Upper lobe of right lung (tissue), 1 donor: ENCODE measurements around the gene ENOX1. TPM values are rescaled to one million over a fixed set of nuclear protein-coding genes. Genes with fewer than 3 reads are reported as not detected.

Experiments
- ATAC-seq: fragments of 200-7000 bp; cut with Tn5 transposase; one replicate; pipeline ENCODE4 v1.9.1; 2020; ENCODE audit warnings: mild to moderate bottlenecking, moderate library complexity
- DNase-seq: peaks from one replicate; pipeline ENCODE4 v3.0.0-alpha.2; 2020
- H3K27ac ChIP-seq: fragments of 200-600 bp; one replicate; pipeline ENCODE4 v1.8.0; 2022
- H3K27me3 ChIP-seq: fragments of 200-600 bp; one replicate; pipeline ENCODE4 v1.8.0; 2022; ENCODE audit warnings: mild to moderate bottlenecking
- H3K36me3 ChIP-seq: fragments of 200-600 bp; one replicate; pipeline ENCODE4 v1.8.0; 2022
- H3K4me1 ChIP-seq: fragments of 200-600 bp; one replicate; pipeline ENCODE4 v1.8.0; 2022
- H3K4me3 ChIP-seq: fragments of 200-600 bp; one replicate; pipeline ENCODE4 v1.8.0; 2022; ENCODE audit warnings: mild to moderate bottlenecking
- H3K9me3 ChIP-seq: fragments of 200-600 bp; one replicate; pipeline ENCODE4 v1.8.0; 2022
- intact Hi-C: fragments of 100-400 bp; cut with DNase I; formaldehyde crosslinking; loops from one replicate; pipeline ENCODE4 v1.11.0; 2022
- total RNA-seq: library from RNA; stranded (reverse); fragmentation: NEBNext Ultra II Directional; extraction: Animal tissue kit (Norgen Biotek cat#: 25700); gene quantifications from one replicate; pipeline ENCODE4 v1.2.1, GENCODE V29; 2021
- TF ChIP-seq, protein P1 (sequence below): fragments of 200-600 bp; IDR thresholded peaks from one replicate; pipeline ENCODE4 v1.8.0; 2022; ENCODE audit warnings: antibody characterized with exemption
- donor health status: DM: no; HTN: yes; CAD: no; lungs with severe emphysema.

Gene ENOX1
- total RNA-seq, 1 donor from 2014 or later, result 0.69 TPM

DNA sequence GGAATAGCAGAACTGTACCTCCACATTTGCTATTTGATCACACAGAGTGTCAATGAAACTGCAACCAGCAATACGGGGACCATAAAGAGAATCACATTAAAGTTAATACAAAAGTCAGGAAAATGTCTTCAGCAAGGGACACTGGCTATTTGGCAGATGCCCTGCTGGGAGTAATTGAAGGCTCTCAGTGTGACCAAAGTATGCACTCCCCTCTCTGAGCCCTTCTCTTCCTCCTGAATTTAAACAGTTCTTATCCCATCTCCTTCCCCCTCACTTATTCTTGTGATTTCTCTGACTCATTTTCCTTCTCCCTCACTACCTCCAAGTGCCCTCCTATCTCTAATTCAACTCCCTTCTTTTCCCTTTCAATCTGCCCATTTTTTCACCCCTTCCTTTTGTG is 117.7 kb downstream of the ENOX1 start:
- ATAC-seq (no peak), DNase-seq (no peak)
- TF ChIP-seq, protein P1, sequence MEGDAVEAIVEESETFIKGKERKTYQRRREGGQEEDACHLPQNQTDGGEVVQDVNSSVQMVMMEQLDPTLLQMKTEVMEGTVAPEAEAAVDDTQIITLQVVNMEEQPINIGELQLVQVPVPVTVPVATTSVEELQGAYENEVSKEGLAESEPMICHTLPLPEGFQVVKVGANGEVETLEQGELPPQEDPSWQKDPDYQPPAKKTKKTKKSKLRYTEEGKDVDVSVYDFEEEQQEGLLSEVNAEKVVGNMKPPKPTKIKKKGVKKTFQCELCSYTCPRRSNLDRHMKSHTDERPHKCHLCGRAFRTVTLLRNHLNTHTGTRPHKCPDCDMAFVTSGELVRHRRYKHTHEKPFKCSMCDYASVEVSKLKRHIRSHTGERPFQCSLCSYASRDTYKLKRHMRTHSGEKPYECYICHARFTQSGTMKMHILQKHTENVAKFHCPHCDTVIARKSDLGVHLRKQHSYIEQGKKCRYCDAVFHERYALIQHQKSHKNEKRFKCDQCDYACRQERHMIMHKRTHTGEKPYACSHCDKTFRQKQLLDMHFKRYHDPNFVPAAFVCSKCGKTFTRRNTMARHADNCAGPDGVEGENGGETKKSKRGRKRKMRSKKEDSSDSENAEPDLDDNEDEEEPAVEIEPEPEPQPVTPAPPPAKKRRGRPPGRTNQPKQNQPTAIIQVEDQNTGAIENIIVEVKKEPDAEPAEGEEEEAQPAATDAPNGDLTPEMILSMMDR, result no peak

DNA sequence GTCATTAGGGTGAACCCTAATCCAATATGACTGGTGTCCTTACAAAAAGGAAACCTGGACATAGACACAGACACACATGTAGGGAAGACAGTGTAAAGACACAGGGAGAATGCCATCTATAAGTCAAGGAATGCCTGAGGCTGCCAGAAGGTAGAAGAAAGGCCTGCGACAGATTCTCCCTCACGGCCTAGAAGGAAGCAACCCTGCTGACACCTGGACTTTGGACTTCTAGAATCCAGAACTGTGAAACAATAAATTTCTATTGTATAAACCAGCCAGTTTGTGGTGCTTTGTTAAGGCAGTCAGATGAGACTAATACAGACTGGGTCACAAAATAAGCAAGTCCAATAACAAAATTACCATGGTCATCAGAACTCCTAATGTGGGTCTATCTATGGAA is 120.4 kb downstream of the ENOX1 start:
- TF ChIP-seq, protein P1, result no peak
- Histone ChIP-seq H3K9me3 (no peaks in the 10 kb centered on the region), H3K36me3 (no peaks in the 10 kb centered on the region), H3K27ac (no peak overlapping the region), H3K4me1 (no peaks in the 10 kb centered on the region), H3K4me3 (no peak overlapping the region), H3K27me3 (no peaks in the 10 kb centered on the region)
- no peak for DNase-seq
- intact Hi-C loops, result no loop called here
- no peak for ATAC-seq

More for the DNA sequence above, 117.7 kb downstream of the ENOX1 start:
- Histone ChIP-seq H3K9me3 (no peaks in the 10 kb centered on the region), H3K36me3 (no peaks in the 10 kb centered on the region), H3K4me3 (no peak overlapping the region), H3K27ac (no peak overlapping the region), H3K27me3 (no peaks in the 10 kb centered on the region), H3K4me1 (no peaks in the 10 kb centered on the region)
- intact Hi-C loops, result no loop called here

DNA sequence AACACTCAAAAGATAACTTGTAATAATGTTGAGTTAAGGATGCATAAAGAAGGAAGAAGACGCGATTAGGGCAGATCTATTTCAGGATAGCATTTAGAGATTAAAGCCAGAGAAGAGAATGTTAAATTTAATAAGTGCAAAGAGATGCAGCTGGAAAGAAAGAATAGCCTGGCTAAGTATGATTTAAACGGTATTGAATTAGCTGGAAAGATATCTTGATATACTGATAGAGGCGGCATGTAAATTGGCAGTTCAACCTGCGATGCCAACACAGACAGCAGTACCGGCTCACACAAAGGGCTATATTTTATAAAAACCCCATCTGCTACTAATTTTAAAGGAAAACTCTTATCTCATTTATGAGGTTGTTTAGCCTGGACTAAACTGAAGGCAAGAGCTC is 121.4 kb downstream of the ENOX1 start:
- intact Hi-C loops, result no loop called here
- no peak overlapping the region for H3K27ac ChIP-seq
- H3K4me1 ChIP-seq, result no peaks in the 10 kb centered on the region
- H3K27me3 ChIP-seq, result no peaks in the 10 kb centered on the region
- DNase-seq (no peak), ATAC-seq (no peak)
- TF ChIP-seq, protein P1, result no peak
- no peak overlapping the region for H3K4me3 ChIP-seq
- no peaks in the 10 kb centered on the region for H3K9me3 ChIP-seq
- H3K36me3 ChIP-seq, result no peaks in the 10 kb centered on the region

DNA sequence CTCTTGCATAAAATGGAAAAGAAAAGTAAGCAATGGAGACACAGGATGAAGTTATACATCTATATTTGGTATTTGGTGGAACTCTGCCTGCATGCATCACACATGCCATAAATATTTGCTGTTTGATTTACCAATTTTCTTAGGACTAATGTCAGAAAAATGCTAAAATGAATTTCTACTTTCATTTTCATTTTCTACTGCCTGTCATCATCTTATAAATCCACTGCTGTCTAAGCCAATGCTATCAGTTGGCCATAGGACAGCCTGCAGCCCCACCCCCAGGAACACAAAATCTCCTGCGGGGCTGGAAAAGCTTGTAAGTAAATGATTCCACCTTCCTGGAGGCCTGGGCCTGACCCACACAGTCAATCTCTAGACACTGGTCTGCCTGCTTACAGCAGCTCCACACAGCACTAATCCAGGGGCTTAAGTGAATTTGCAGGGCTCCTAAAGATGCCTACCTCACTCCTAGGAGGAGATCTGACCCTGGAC is 122.0 kb downstream of the ENOX1 start:
- TF ChIP-seq, protein P1, result no peak
- Histone ChIP-seq H3K27me3 (no peaks in the 10 kb centered on the region), H3K4me1 (no peaks in the 10 kb centered on the region), H3K9me3 (no peaks in the 10 kb centered on the region), H3K27ac (no peak overlapping the region), H3K4me3 (no peak overlapping the region), H3K36me3 (no peaks in the 10 kb centered on the region)
- ATAC-seq (no peak), DNase-seq (no peak)
- intact Hi-C loops, result no loop called here

DNA sequence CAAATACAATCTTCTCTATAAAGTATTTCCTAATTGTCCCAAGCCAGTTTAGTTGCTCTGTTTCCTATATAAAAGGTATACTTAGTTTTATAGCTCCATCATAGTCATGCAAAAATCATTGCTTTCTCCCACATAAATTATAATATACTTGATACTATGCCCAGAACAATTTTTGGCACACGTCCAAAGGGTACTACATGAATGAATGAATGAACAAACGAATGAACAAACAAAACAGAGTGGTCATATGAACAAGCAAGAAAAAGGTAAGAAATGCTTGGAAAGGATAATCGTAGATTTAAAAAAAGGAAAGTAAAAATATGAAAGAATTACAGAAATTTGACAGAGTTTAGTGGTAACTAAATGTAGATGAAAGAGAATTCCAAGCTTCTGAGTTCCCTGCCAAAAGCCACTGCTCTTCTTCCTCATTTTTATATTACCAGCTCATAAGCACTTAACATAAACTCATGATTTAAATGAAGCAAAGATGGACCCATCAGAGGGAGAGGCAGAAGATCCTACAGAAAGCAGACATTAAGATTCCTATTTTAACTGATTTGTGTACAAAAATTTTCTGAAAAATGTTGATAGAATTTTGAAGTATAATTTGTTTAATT is 123.2 kb downstream of the ENOX1 start:
- no peak for DNase-seq
- no peak for ATAC-seq
- H3K4me1 ChIP-seq, result no peaks in the 10 kb centered on the region
- TF ChIP-seq, protein P1, result no peak
- no peak overlapping the region for H3K27ac ChIP-seq
- intact Hi-C loops, result no loop called here
- no peak overlapping the region for H3K4me3 ChIP-seq
- no peaks in the 10 kb centered on the region for H3K27me3 ChIP-seq
- H3K36me3 ChIP-seq, result no peaks in the 10 kb centered on the region
- no peaks in the 10 kb centered on the region for H3K9me3 ChIP-seq

DNA sequence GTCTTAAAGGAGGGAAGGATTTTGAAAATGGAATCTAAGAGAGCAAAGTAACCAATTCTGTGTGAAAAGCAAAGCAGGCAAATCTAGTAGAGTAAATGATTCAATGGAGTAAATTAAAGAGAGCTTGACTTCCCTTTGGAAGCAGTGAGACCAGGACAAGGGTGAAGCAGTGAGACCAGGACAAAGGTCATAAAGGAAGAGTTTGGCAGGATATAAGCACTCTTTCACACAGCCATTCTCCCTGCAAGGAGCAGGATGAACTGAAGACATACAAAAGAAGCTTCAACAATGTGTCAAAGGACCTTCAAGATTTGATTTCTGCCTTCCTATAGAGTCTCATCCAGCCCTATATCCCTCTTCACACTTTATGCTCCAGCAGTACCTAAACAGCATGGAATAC is 123.8 kb downstream of the ENOX1 start:
- no peak for DNase-seq
- TF ChIP-seq, protein P1, result no peak
- intact Hi-C loops, result no loop called here
- H3K4me3 ChIP-seq, result no peak overlapping the region
- no peaks in the 10 kb centered on the region for H3K4me1 ChIP-seq
- H3K36me3 ChIP-seq, result no peaks in the 10 kb centered on the region
- ATAC-seq, result no peak
- H3K27me3 ChIP-seq, result no peaks in the 10 kb centered on the region
- H3K27ac ChIP-seq, result no peak overlapping the region
- no peaks in the 10 kb centered on the region for H3K9me3 ChIP-seq
